ENCODE measurements around the gene IGFBP5.

The IGFBP5 gene

DNA sequence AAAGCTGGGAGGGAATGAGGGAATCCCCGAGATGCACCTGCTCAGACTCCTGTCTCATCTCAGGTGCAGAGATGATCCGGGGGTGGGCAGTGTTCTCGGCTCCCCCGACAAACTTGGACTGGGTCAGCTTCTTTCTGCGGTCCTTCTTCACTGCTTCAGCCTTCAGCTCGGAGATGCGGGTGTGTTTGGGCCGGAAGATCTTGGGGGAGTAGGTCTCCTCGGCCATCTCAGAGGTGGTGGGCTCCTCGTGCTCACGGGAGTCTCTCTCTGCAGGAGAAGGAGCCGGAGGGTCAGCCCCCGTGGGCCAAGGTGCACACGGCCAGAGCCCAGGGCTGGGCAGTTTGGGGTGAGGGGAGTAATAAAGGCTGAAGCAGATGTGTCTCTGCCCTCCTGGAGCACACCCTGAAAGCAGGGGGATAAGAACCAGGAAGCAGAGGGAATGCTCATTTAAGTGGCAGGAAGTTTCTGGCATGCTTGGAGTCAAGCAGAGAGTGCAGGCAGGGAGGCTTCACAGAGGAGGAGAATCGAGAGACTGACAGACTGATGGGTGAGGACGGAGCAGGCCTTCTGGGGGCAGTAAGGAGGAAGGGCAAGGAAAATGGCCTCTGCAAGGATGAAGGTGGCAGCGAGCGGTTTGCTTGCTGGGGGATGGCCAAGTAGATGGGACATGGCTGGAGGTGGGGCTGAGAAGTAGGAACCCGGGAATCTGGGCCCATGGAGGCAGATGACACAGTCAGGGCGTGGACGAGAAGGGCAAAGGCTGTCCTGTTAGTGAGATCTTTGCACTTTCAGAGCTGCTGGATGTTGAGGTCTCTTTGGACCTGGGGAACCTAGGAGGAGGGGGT is 16.3 kb downstream of the IGFBP5 start:
- TF ChIP-seq ZFX (IDR thresholded peaks at IDR 0.05), result no peak
- TF ChIP-seq, protein P1, sequence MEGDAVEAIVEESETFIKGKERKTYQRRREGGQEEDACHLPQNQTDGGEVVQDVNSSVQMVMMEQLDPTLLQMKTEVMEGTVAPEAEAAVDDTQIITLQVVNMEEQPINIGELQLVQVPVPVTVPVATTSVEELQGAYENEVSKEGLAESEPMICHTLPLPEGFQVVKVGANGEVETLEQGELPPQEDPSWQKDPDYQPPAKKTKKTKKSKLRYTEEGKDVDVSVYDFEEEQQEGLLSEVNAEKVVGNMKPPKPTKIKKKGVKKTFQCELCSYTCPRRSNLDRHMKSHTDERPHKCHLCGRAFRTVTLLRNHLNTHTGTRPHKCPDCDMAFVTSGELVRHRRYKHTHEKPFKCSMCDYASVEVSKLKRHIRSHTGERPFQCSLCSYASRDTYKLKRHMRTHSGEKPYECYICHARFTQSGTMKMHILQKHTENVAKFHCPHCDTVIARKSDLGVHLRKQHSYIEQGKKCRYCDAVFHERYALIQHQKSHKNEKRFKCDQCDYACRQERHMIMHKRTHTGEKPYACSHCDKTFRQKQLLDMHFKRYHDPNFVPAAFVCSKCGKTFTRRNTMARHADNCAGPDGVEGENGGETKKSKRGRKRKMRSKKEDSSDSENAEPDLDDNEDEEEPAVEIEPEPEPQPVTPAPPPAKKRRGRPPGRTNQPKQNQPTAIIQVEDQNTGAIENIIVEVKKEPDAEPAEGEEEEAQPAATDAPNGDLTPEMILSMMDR (conservative IDR thresholded peaks at IDR 0.05), result no peak

DNA sequence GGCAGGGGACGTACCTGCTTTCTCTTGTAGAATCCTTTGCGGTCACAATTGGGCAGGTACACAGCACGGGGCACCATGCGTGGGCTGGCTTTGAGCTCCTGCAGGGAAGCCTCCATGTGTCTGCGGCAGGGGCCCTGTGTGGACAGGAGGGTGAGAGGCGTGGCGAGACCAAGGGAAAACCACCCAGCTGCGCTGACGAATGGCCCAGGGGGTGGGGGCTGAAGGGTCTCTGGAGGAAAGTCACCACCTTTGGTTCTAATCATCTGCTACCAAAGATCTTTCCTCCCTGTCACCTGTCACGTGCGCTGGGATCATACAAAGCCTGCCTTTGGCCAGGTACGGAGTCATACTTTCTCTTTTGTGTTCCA is 17.3 kb downstream of the IGFBP5 start:
- TF ChIP-seq, protein P1 (conservative IDR thresholded peaks at IDR 0.05), result no peak
- no peak for TF ChIP-seq ZFX (IDR thresholded peaks at IDR 0.05)
- no peak overlapping the region for H3K27ac ChIP-seq

More for the DNA sequence above, 16.3 kb downstream of the IGFBP5 start:
- H3K27ac ChIP-seq, result no peak overlapping the region

DNA sequence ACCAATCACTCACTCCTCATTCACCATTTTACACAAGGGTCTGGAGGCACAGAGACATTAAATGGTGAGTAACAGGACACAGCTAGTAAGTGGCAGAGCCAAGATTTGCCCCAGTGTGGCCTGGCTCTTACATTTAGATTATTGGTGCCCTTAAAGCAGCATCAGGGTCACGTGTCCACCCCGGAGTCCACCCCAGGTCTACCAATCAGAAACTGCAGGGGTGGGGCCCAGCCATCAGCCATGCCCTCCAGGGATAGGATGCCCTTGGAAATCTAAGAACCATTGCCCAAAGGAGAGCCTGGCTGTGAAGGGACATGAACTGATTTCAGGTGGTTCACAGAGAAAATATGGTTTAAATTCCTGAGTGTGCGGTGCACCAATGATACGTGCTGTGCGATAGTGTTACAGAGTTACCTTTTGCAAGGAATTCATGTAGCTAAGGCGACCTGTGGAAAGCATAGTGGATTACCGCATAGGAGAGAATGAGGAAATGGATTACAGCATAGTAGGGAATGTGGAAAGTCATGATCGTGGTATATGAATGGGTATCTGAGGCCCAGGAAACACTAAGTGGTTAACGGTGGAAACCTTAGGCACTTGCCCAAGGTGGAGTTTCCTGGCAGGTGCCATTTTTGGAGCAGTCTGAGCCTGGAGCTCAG is 17.8 kb downstream of the IGFBP5 start:
- no peak overlapping the region for H3K27ac ChIP-seq
- no peak for TF ChIP-seq ZFX (IDR thresholded peaks at IDR 0.05)
- TF ChIP-seq, protein P1 (conservative IDR thresholded peaks at IDR 0.05), result no peak

DNA sequence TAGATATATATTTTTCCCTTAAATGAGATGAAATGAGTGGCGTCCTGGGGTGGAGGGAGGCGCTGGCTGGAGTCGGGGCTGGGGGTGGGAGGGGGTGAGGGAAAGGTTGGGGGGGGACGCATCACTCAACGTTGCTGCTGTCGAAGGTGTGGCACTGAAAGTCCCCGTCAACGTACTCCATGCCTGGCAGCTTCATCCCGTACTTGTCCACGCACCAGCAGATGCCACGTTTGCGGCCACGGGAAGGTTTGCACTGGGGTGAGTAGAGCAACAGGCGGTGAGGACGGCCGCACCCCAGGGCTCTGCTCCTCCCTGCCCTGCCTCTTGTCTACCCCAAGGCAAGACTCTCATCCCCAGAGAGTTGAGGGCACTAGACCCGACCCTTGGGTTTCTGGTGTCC is 18.7 kb downstream of the IGFBP5 start:
- H3K27ac ChIP-seq, result no peak overlapping the region
- TF ChIP-seq, protein P1 (conservative IDR thresholded peaks at IDR 0.05), result no peak
- TF ChIP-seq ZFX (IDR thresholded peaks at IDR 0.05), result no peak

DNA sequence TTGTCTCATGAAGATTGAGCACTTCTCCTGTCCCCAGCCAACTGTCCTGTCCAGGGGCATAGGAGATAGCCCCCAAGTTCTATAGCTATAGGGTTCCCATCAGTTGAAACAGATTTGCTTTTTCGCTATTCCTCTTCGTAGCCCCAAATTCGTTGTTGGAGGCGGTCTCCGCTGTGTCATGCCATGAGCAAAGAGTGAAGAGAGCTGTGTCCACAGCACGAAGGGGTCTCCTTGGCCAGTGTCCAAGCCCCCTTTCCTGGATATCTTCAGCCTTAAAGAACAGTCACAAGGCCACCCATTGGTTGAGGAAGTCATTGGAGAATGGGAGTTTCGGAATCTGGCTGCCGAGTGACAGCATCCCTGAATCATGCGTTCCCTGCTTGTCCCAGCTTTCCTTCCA is 21.0 kb downstream of the IGFBP5 start:
- no peak overlapping the region for H3K27ac ChIP-seq
- no peak for TF ChIP-seq ZFX (IDR thresholded peaks at IDR 0.05)
- TF ChIP-seq, protein P1 (conservative IDR thresholded peaks at IDR 0.05), result no peak

DNA sequence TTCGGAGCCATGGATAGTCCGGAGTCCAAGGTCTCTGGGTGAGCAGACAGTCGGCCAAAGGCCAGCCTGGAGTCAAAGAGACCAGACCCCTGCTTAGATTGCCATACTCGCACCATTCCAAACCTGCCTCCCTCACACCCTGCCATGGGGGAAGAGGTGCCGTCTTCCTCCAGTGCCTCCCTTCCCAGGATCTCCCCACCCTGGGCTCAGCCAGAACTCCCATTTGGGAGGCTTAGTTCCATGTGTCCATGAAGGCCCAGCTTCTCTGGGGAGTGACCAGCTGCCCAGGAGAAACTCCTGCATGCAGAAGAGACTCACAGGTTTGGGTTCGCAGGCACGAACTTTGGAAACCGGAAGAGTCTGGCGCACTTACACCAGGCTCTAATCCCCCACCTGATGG is 21.7 kb downstream of the IGFBP5 start:
- no peak overlapping the region for H3K27ac ChIP-seq
- TF ChIP-seq, protein P1 (conservative IDR thresholded peaks at IDR 0.05), result no peak

DNA sequence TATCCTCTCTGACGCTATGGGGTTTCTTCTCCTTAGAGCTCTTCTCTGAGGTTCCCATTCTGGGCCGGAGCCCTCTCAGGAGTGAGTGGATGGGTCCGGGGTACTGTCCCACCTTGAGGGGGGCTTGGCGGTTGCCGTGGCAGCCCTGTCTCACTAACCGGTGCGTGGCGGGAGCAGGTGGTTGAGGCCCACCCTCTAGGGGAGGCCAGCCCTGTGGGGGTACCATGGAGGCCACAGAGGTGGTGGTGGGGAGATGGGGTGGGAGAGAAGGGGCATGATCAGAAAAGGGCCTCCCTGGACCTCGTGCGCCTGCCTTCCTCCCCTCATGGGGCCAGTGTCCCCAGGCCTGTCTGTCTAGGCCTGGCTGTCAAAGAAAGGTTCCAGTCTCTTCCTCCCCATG is 22.3 kb downstream of the IGFBP5 start:
- no peak overlapping the region for H3K27ac ChIP-seq
- no peak for TF ChIP-seq ZFX (IDR thresholded peaks at IDR 0.05)
- TF ChIP-seq, protein P1 (conservative IDR thresholded peaks at IDR 0.05), result no peak

Measured in C4-2B (cell line).